H1 (cell line): ENCODE data around the gene DSTN. TPM values are rescaled to one million over a fixed set of nuclear protein-coding genes. Genes with fewer than 3 reads are reported as not detected.

Source experiments
- CTCF ChIA-PET: fragments of 300-600 bp; sonication (Branson Sonifier 250); formaldehyde crosslinking; loops from one replicate; lab custom pipeline; 2021; ENCODE audit not compliant: partially characterized antibody; lab: Charles Lee
- POLR2A ChIA-PET: fragments of 300-600 bp; sonication (Branson Sonifier 250); formaldehyde crosslinking; loops from one replicate; lab custom pipeline; 2021; ENCODE audit warnings: inconsistent platforms; ENCODE audit not compliant: partially characterized antibody; lab: Charles Lee
- DNase-seq, 2 experiments: peaks; one replicate each; pipeline versions ENCODE4 v3.0.0 to v3.0.0-alpha.2; 2010 to 2022; ENCODE audit warnings: low spot score in 2 of 2, low read depth in 1 of 2, mixed read lengths in 1 of 2
- FAIRE-seq: peaks from 2 replicates; lab custom pipeline; 2011; peaks lifted over from hg19 to GRCh38; lab: Jason Lieb, UNC
- H2AFZ ChIP-seq: 2 replicates; pipeline ENCODE4 v1.8.1; 2012; ENCODE audit warnings: low read length, inconsistent platforms
- H2AK5ac ChIP-seq: 2 replicates; pipeline ENCODE4 v1.6.1; 2013; ENCODE audit warnings: low read depth, low read length
- H2BK120ac ChIP-seq: replicated peaks from 2 replicates; pipeline ENCODE3; 2013; ENCODE audit warnings: low read depth, low read length, inconsistent platforms
- H2BK12ac ChIP-seq: 2 replicates; pipeline ENCODE4 v1.6.1; 2013; ENCODE audit warnings: low read depth, low read length
- H2BK15ac ChIP-seq: 2 replicates; pipeline ENCODE4 v1.6.1; 2013; ENCODE audit warnings: low read length
- H2BK20ac ChIP-seq: 2 replicates; pipeline ENCODE4 v1.6.1; 2013; ENCODE audit warnings: low read length
- H2BK5ac ChIP-seq: 2 replicates; pipeline ENCODE4 v1.6.1; 2013; ENCODE audit warnings: low read depth, low read length
- H3K14ac ChIP-seq: 2 replicates; pipeline ENCODE4 v1.6.1; 2013; ENCODE audit warnings: inconsistent platforms; ENCODE audit not compliant: insufficient read length
- H3K18ac ChIP-seq: 2 replicates; pipeline ENCODE4 v1.6.1; 2013; ENCODE audit warnings: low read length; ENCODE audit errors: extremely low read depth
- H3K23ac ChIP-seq: 2 replicates; pipeline ENCODE4 v1.6.1; 2013; ENCODE audit warnings: inconsistent platforms; ENCODE audit not compliant: insufficient read length
- H3K23me2 ChIP-seq: 2 replicates; pipeline ENCODE4 v1.6.1; 2013; ENCODE audit warnings: low read depth, low read length
- H3K27ac ChIP-seq: 2 replicates; pipeline ENCODE4 v1.6.1; 2011; ENCODE audit warnings: low read depth, low read length, inconsistent platforms
- H3K27me3 ChIP-seq, 4 experiments: replicated peaks in 1 of 4; 1 replicate in 1 of 4; 2 replicates in 3 of 4; pipeline versions ENCODE4 v1.6.1 to v1.8.1; 2011 to 2013; ENCODE audit warnings: low read length in 3 of 4, mild to moderate bottlenecking in 3 of 4, inconsistent platforms in 2 of 4, mixed read lengths in 2 of 4, moderate library complexity in 1 of 4; ENCODE audit not compliant: control insufficient read depth in 3 of 4, insufficient read depth in 3 of 4; ENCODE audit errors: extremely low read depth in 1 of 4
- H3K36me3 ChIP-seq, 4 experiments: 2 replicates each; pipeline versions ENCODE4 v1.6.1 to v1.8.1; 2011 to 2013; ENCODE audit warnings: mild to moderate bottlenecking in 4 of 4, low read length in 3 of 4, moderate library complexity in 2 of 4, control low read depth in 1 of 4, inconsistent platforms in 1 of 4; ENCODE audit not compliant: insufficient read depth in 4 of 4, control insufficient read depth in 2 of 4
- H3K4ac ChIP-seq: replicated peaks from 2 replicates; pipeline ENCODE3; 2013; ENCODE audit warnings: low read length, low read depth, mixed read lengths, inconsistent platforms; ENCODE audit not compliant: insufficient read length
- H3K4me1 ChIP-seq, 4 experiments: replicated peaks in 1 of 4; 1 replicate in 1 of 4; 2 replicates in 3 of 4; pipeline versions ENCODE4 v1.6.1 to v1.8.1; 2011 to 2013; ENCODE audit warnings: low read length in 3 of 4, inconsistent platforms in 2 of 4, mixed read lengths in 1 of 4; ENCODE audit not compliant: insufficient read depth in 4 of 4, control insufficient read depth in 3 of 4
- H3K4me2 ChIP-seq, 2 experiments: 2 replicates each; pipeline versions ENCODE4 v1.6.1 to v1.8.1; 2011 to 2013; ENCODE audit warnings: low read depth in 2 of 2, low read length in 2 of 2, control low read depth in 1 of 2, inconsistent platforms in 1 of 2, mild to moderate bottlenecking in 1 of 2; ENCODE audit not compliant: insufficient read depth in 1 of 2
- H3K4me3 ChIP-seq, 4 experiments: fragments of 200-600, 300-600 bp in 1 of 4; sonication (generic), shearing (Covaris generic), sonication (Bioruptor Twin) in 1 of 4; 2 replicates each; pipeline versions ENCODE4 v1.5.1 to v1.8.1; 2011 to 2016; ENCODE audit warnings: low read length in 4 of 4, low read depth in 3 of 4, control low read depth in 2 of 4, inconsistent platforms in 2 of 4, mild to moderate bottlenecking in 2 of 4, mixed read lengths in 1 of 4, moderate library complexity in 1 of 4; ENCODE audit not compliant: insufficient read depth in 2 of 4; ENCODE audit errors: extremely low read depth in 1 of 4
- H3K56ac ChIP-seq: replicated peaks from 2 replicates; pipeline ENCODE3; 2013; ENCODE audit warnings: low read depth, mild to moderate bottlenecking, mixed read lengths, low read length, inconsistent platforms; ENCODE audit not compliant: insufficient read length
- H3K79me1 ChIP-seq: 2 replicates; pipeline ENCODE4 v1.6.1; 2013; ENCODE audit warnings: low read depth, low read length, control low read depth
- H3K79me2 ChIP-seq, 2 experiments: 2 replicates each; pipeline versions ENCODE4 v1.6.1 to v1.8.1; 2012 to 2013; ENCODE audit warnings: low read length in 2 of 2, mild to moderate bottlenecking in 2 of 2, inconsistent platforms in 1 of 2; ENCODE audit not compliant: insufficient read depth in 2 of 2, control insufficient read depth in 1 of 2
- H3K9ac ChIP-seq, 4 experiments: replicated peaks in 1 of 4; 1 replicate in 1 of 4; 2 replicates in 3 of 4; pipeline versions ENCODE4 v1.6.1 to v1.8.1; 2011 to 2013; ENCODE audit warnings: low read depth in 3 of 4, low read length in 3 of 4, control low read depth in 2 of 4, mild to moderate bottlenecking in 2 of 4, moderate library complexity in 2 of 4, inconsistent platforms in 1 of 4; ENCODE audit errors: extremely low read depth in 1 of 4
- H3K9me3 ChIP-seq, 2 experiments: 2 replicates each; pipeline versions ENCODE4 v1.6.1 to v1.8.1; 2012 to 2013; ENCODE audit warnings: mild to moderate bottlenecking in 2 of 2, moderate library complexity in 2 of 2, control low read depth in 1 of 2, inconsistent platforms in 1 of 2, low read depth in 1 of 2, low read length in 1 of 2, mixed read lengths in 1 of 2; ENCODE audit not compliant: insufficient read depth in 2 of 2
- H4K20me1 ChIP-seq, 2 experiments: replicated peaks in 1 of 2; 2 replicates each; pipeline versions ENCODE3 to v1.8.1; 2011 to 2013; ENCODE audit warnings: inconsistent platforms in 2 of 2, low read length in 2 of 2, mild to moderate bottlenecking in 1 of 2; ENCODE audit not compliant: insufficient read depth in 2 of 2, control insufficient read depth in 1 of 2
- H4K5ac ChIP-seq: 2 replicates; pipeline ENCODE4 v1.6.1; 2013; ENCODE audit warnings: low read length, low read depth, mixed read lengths, inconsistent platforms; ENCODE audit not compliant: insufficient read length
- H4K8ac ChIP-seq: 2 replicates; pipeline ENCODE4 v1.8.0; 2013; ENCODE audit warnings: mild to moderate bottlenecking, moderate library complexity, low read length, inconsistent platforms; ENCODE audit not compliant: insufficient read depth; ENCODE audit errors: extremely low read depth
- H4K91ac ChIP-seq: replicated peaks from 2 replicates; pipeline ENCODE3; 2013; ENCODE audit warnings: low read length, mixed read lengths, inconsistent platforms; ENCODE audit not compliant: insufficient read length
- KDM5A ChIP-seq: fragments of 200-600 bp; IDR thresholded peaks from 2 replicates; pipeline ENCODE4 v1.7.1; 2012; ENCODE audit warnings: mild to moderate bottlenecking, low read length, inconsistent platforms, mixed read lengths
- PHF8 ChIP-seq: fragments of 200-600 bp; sonication (generic); conservative IDR thresholded peaks from 2 replicates; pipeline ENCODE4 v1.7.1; 2012; ENCODE audit warnings: low read depth, mild to moderate bottlenecking, inconsistent platforms, low read length, moderate library complexity
- POLR2A ChIP-seq, 2 experiments: IDR thresholded peaks; 1 replicate in 1 of 2; 2 replicates in 1 of 2; pipeline ENCODE4 v1.6.1; 2011; ENCODE audit warnings: low read depth in 2 of 2, low read length in 2 of 2, mild to moderate bottlenecking in 2 of 2; ENCODE audit errors: control extremely low read depth in 1 of 2
- SP4 ChIP-seq: IDR thresholded peaks from 2 replicates; pipeline ENCODE4 v1.6.1; 2012; ENCODE audit warnings: low read length, inconsistent platforms
- WGBS, 2 experiments: shearing (Covaris generic) in 1 of 2; methylation state at CpG; one replicate each; pipeline versions ENCODE4 v1.1.6 to v1.1.7; 2013 to 2015; ENCODE audit warnings: low lambda C conversion rate in 2 of 2, mixed read lengths in 2 of 2, inconsistent platforms in 1 of 2, low coverage in 1 of 2, missing lambda C conversion rate in 1 of 2; ENCODE audit not compliant: insufficient replicate concordance in 2 of 2, insufficient coverage in 1 of 2, insufficient read length in 1 of 2; ENCODE audit errors: extremely low coverage in 1 of 2, missing lambda C conversion rate in 1 of 2; 5-methylcytosine and 5-hydroxymethylcytosine counted together
- polyA plus RNA-seq, 7 experiments: library from polyadenylated mRNA; depleted of rRNA in 3 of 7; stranded (reverse) in 5 of 7; unstranded in 2 of 7; fragments of >200 nt in 5 of 7; fragments of 200-250 nt in 2 of 7; gene quantifications; 1 replicate in 5 of 7; 2 replicates in 1 of 7; 4 replicates in 1 of 7; pipeline versions ENCODE4 v1.2.1 to v1.2.3, GENCODE V29; 2011 to 2013; ENCODE audit warnings: missing spikeins in 2 of 7, mixed read lengths in 2 of 7
- total RNA-seq: library from RNA; stranded (reverse); fragmentation: NEBNext Ultra II Directional; extraction: Animal tissue kit (Norgen Biotek cat#: 25700); gene quantifications from 2 replicates; pipeline ENCODE4 v1.2.1, GENCODE V29; 2021

Gene DSTN
- total and polyA plus RNA-seq, 2 of the 8 experiments (the other 6 are each of a cell fraction or from before 2014, with no cell fraction given) = 43.3 to 208 TPM

DNA sequence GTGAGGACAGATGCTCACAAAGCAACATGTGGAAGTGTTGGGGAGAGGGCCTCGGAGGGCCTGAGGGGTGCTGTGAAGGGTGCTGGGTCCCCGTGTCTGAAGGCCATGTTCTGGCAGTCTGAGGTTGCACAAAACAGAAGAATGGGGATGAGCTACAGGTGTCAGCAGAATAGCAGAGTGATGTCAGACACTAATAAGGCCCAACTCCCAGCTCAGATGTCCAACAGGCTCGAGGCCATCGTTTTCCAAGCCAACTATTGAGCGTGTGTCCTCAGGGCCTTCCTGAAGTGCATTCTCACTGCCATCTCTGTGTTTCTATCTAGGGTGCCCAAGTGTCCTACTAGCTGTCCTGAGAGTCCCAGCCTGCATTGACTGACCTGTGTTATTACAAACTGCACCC is 46.5 kb upstream of the DSTN start:
- Histone ChIP-seq H4K20me1 (no peaks in the 10 kb centered on the region), H4K91ac (no peak overlapping the region), H2AFZ (no peak overlapping the region), H3K79me1 (no peaks in the 10 kb centered on the region), H4K5ac (no peak overlapping the region), H3K9me3 (no peaks in the 10 kb centered on the region), H2AK5ac (no peak overlapping the region), H3K4me2 (no peak overlapping the region), H3K4me3 (no peak overlapping the region), H3K18ac (no peak overlapping the region), H3K56ac (no peak overlapping the region), H3K9ac (no peak overlapping the region), H3K14ac (no peak overlapping the region), H3K27me3 (no peaks in the 10 kb centered on the region), H2BK120ac (no peak overlapping the region), H3K36me3 (no peaks in the 10 kb centered on the region), H3K23ac (no peak overlapping the region), H2BK15ac (no peak overlapping the region), H3K4ac (no peak overlapping the region), H2BK12ac (no peak overlapping the region), H3K79me2 (no peaks in the 10 kb centered on the region), H3K27ac (no peak overlapping the region), H3K23me2 (no peaks in the 10 kb centered on the region), H3K4me1 (no peaks in the 10 kb centered on the region), H2BK20ac (no peak overlapping the region), H2BK5ac (no peak overlapping the region), H4K8ac (no peak overlapping the region)
- ChIA-PET POLR2A (interaction anchor here (1.0 to 1.3 kb wide), 4 partner anchors 8 to 47 kb away, joined by 3 read pairs; partner anchors contain the start of genes BFSP1 and DSTN), CTCF (interaction anchor here (1.0 to 2.0 kb wide), 6 partner anchors 11 to 287 kb away, joined by 4 to 7 read pairs (median 4); no protein-coding TSS in a partner anchor)
- no peak for FAIRE-seq
- no peak for DNase-seq
- TF ChIP-seq POLR2A (IDR thresholded peaks at IDR 0.05; ENCODE audit: control extremely low read depth in 1 of 2, low read depth in 2 of 2, low read length in 2 of 2) (no peak), PHF8 (no peak), KDM5A (no peak), SP4 (no peak)
- WGBS, 2 experiments = 94% methylated on average over 5 of the region's 5 CpGs; no CpG with 5 or more reads in 1 of the 2 experiments
